GM12874 (cell line): ENCODE measurements around the gene EMX2.

Source experiments
- TF ChIP-seq, protein P1 (sequence below): IDR thresholded peaks from 2 replicates; pipeline ENCODE4 v1.5.1; 2011; ENCODE audit warnings: low read depth, mild to moderate bottlenecking, control low read depth, low read length, moderate library complexity; ENCODE audit not compliant: insufficient read depth

The EMX2 gene

GRCh38 chr10:117546581-117547015 lies 4.1 kb downstream of the EMX2 start:
- TF ChIP-seq, protein P1, sequence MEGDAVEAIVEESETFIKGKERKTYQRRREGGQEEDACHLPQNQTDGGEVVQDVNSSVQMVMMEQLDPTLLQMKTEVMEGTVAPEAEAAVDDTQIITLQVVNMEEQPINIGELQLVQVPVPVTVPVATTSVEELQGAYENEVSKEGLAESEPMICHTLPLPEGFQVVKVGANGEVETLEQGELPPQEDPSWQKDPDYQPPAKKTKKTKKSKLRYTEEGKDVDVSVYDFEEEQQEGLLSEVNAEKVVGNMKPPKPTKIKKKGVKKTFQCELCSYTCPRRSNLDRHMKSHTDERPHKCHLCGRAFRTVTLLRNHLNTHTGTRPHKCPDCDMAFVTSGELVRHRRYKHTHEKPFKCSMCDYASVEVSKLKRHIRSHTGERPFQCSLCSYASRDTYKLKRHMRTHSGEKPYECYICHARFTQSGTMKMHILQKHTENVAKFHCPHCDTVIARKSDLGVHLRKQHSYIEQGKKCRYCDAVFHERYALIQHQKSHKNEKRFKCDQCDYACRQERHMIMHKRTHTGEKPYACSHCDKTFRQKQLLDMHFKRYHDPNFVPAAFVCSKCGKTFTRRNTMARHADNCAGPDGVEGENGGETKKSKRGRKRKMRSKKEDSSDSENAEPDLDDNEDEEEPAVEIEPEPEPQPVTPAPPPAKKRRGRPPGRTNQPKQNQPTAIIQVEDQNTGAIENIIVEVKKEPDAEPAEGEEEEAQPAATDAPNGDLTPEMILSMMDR = no peak

- TF ChIP-seq, protein P1 = no peak
These were observed 4.6 kb downstream of the EMX2 start for GRCh38 chr10:117547016-117547715.

DNA sequence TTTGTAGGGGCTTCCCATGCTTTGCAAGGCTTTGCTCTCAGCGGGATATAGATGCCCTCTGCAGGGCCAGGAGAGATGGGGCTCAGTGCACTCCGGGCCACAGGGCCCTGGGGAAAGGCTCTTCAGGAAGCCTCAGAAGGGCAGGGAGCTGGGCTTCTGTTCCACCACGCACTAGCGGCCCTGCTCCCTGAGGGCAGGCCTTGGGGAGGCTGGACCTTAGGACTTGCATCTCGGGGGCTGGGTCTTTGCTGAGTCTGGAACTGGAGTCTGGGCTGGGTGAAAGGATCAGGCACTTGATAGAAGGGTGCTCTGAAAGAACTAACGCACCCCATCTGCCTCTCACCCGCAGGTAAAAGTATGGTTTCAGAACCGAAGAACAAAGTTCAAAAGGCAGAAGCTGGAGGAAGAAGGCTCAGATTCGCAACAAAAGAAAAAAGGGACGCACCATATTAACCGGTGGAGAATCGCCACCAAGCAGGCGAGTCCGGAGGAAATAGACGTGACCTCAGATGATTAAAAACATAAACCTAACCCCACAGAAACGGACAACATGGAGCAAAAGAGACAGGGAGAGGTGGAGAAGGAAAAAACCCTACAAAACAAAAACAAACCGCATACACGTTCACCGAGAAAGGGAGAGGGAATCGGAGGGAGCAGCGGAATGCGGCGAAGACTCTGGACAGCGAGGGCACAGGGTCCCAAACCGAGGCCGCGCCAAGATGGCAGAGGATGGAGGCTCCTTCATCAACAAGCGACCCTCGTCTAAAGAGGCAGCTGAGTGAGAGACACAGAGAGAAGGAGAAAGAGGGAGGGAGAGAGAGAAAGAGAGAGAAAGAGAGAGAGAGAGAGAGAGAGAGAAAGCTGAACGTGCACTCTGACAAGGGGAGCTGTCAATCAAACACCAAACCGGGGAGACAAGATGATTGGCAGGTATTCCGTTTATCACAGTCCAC lies 5.4 kb downstream of the EMX2 start:
- TF ChIP-seq, protein P1 = no peak

DNA sequence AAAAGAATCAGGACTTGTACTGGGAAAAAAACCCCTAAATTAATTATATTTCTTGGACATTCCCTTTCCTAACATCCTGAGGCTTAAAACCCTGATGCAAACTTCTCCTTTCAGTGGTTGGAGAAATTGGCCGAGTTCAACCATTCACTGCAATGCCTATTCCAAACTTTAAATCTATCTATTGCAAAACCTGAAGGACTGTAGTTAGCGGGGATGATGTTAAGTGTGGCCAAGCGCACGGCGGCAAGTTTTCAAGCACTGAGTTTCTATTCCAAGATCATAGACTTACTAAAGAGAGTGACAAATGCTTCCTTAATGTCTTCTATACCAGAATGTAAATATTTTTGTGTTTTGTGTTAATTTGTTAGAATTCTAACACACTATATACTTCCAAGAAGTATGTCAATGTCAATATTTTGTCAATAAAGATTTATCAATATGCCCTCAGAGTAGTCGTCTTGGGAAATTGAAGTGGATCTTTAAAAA lies 6.6 kb downstream of the EMX2 start:
- TF ChIP-seq, protein P1 = no peak

DNA sequence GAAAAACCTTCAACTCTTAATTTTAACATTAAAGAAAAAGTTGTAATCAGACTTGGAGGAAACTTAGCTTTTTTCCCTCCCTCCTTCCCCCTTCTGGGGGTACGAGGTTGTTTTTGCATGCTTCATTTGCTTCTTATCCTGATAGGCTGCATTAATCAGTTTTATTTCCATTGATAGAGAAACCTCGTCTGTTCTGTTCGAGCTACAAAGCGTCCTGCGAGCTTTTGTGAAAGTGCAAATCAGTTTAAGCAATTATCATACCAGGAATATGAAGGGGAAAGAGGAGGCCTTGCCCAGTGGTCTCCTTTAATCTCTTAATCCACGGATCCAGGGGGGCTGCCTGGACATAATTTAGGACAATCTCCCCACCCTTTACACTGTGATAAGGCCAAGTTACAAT lies 7.5 kb downstream of the EMX2 start:
- TF ChIP-seq, protein P1 = no peak

- TF ChIP-seq, protein P1 = no peak
These were observed 8.2 kb downstream of the EMX2 start for GRCh38 chr10:117550599-117551329.
